Uterus (tissue), 4 donors: ENCODE measurements around the gene CALN1. TPM values are rescaled to one million over a fixed set of nuclear protein-coding genes. Genes with fewer than 3 reads are reported as not detected.

Source experiments
- DNase-seq, 2 donors: peaks; one replicate each; pipeline ENCODE4 v3.0.0-alpha.2; 2019 to 2020
- H3K27ac ChIP-seq, 2 donors: fragments of 200-600 bp; sonication (generic); 1 replicate in 1 of 2; 2 replicates in 1 of 2; pipeline ENCODE4 v1.5.1; 2016 to 2018
- H3K27me3 ChIP-seq, 2 donors: fragments of 200-600 bp; sonication (generic); one replicate each; pipeline ENCODE4 v1.5.1; 2018 to 2019; ENCODE audit warnings: control low read depth in 1 of 2
- H3K36me3 ChIP-seq, 2 donors: fragments of 200-600 bp; sonication (generic); one replicate each; pipeline ENCODE4 v1.5.1; 2019; ENCODE audit warnings: control low read depth in 1 of 2
- H3K4me1 ChIP-seq, 2 donors: fragments of 200-600 bp; sonication (generic); one replicate each; pipeline ENCODE4 v1.5.1; 2018 to 2019; ENCODE audit warnings: control low read depth in 1 of 2
- H3K4me3 ChIP-seq, 2 donors: fragments of 200-600 bp; sonication (generic); 1 replicate in 1 of 2; 2 replicates in 1 of 2; pipeline ENCODE4 v1.5.1; 2018 to 2019; ENCODE audit warnings: mild to moderate bottlenecking in 1 of 2
- H3K9me3 ChIP-seq, 2 donors: fragments of 200-600 bp; sonication (generic); one replicate each; pipeline ENCODE4 v1.5.1; 2019; ENCODE audit warnings: control low read depth in 1 of 2
- CTCF ChIP-seq, 4 experiments: fragments of 200-600 bp in 2 of 4; fragments of 450-650 bp in 2 of 4; sonication (generic) in 2 of 4; IDR thresholded peaks; one replicate each; pipeline ENCODE4 v1.5.1; 2016 to 2019; ENCODE audit warnings: antibody characterized with exemption in 4 of 4, mild to moderate bottlenecking in 2 of 4, moderate library complexity in 1 of 4
- POLR2A ChIP-seq, 2 donors: fragments of 450-650 bp; IDR thresholded peaks; one replicate each; pipeline ENCODE4 v1.6.1; 2016; ENCODE audit warnings: antibody characterized with exemption in 2 of 2, mild to moderate bottlenecking in 1 of 2, moderate library complexity in 1 of 2
- intact Hi-C: fragments of 100-400 bp; cut with DNase I; formaldehyde crosslinking; loops from one replicate; pipeline ENCODE4 v1.15.1; 2023; ENCODE audit warnings: low total_unique reads
- total RNA-seq, 4 donors: library from RNA; depleted of rRNA in 3 of 4; stranded (reverse); fragments of >200 nt in 3 of 4; gene quantifications; one replicate each; pipeline versions ENCODE4 v1.1.0 to v1.2.4, GENCODE V29; 2014 to 2023
- donor health status: DM: yes; HTN: yes; CAD: no.

Gene CALN1
- total RNA-seq, 4 donors from 2014 or later, result 0.49 to 2.3 (median 1.5) TPM; not detected in 1

- TF ChIP-seq CTCF (IDR thresholded peaks at IDR 0.05) (no peak), POLR2A (IDR thresholded peaks at IDR 0.05) (no peak)
- no peaks in the 10 kb centered on the region for H3K27me3 ChIP-seq
- H3K27ac ChIP-seq, result no peak overlapping the region
- H3K4me1 ChIP-seq, result no peaks in the 10 kb centered on the region
- H3K9me3 ChIP-seq, result peaks cover 0 to 4% of the 10 kb centered on the region in 2 donors
- DNase-seq, result no peak
- H3K4me3 ChIP-seq, result no peak overlapping the region
- intact Hi-C loops, result no loop called here
- H3K36me3 ChIP-seq, result no peaks in the 10 kb centered on the region
Observed at GRCh38 chr7:72003236-72003635, 408.9 kb downstream of the CALN1 start.

- no peaks in the 10 kb centered on the region for H3K36me3 ChIP-seq
- no peak overlapping the region for H3K27ac ChIP-seq
- no peak for DNase-seq
- peaks cover 0 to 4% of the 10 kb centered on the region in 2 donors for H3K9me3 ChIP-seq
- no peaks in the 10 kb centered on the region for H3K27me3 ChIP-seq
- no peak for TF ChIP-seq POLR2A (IDR thresholded peaks at IDR 0.05)
- no peak for TF ChIP-seq CTCF (IDR thresholded peaks at IDR 0.05)
- no peak overlapping the region for H3K4me3 ChIP-seq
- intact Hi-C loops, result no loop called here
- no peaks in the 10 kb centered on the region for H3K4me1 ChIP-seq
Observed at GRCh38 chr7:71996141-71996540, 416.0 kb downstream of the CALN1 start.

- Histone ChIP-seq H3K9me3 (peaks cover 0 to 4% of the 10 kb centered on the region in 2 donors), H3K27me3 (no peaks in the 10 kb centered on the region), H3K4me1 (no peaks in the 10 kb centered on the region), H3K36me3 (no peaks in the 10 kb centered on the region), H3K27ac (no peak overlapping the region), H3K4me3 (no peak overlapping the region)
- intact Hi-C loops, result no loop called here
- TF ChIP-seq POLR2A (IDR thresholded peaks at IDR 0.05) (no peak), CTCF (IDR thresholded peaks at IDR 0.05) (no peak)
- DNase-seq, result no peak
Observed at GRCh38 chr7:71995111-71995510, 417.0 kb downstream of the CALN1 start.

GRCh38 chr7:71991586-71991985, 420.6 kb downstream of the CALN1 start:
- H3K36me3 ChIP-seq, result no peaks in the 10 kb centered on the region
- no peaks in the 10 kb centered on the region for H3K27me3 ChIP-seq
- no peaks in the 10 kb centered on the region for H3K9me3 ChIP-seq
- TF ChIP-seq POLR2A (IDR thresholded peaks at IDR 0.05) (no peak), CTCF (IDR thresholded peaks at IDR 0.05) (no peak)
- intact Hi-C loops, result no loop called here
- H3K4me1 ChIP-seq, result no peaks in the 10 kb centered on the region
- no peak overlapping the region for H3K4me3 ChIP-seq
- H3K27ac ChIP-seq, result no peak overlapping the region
- DNase-seq, result no peak

- intact Hi-C loops, result no loop called here
Observed at GRCh38 chr7:71990138-71990462, 422.0 kb downstream of the CALN1 start.

More at GRCh38 chr7:71990138-71990462, 422.0 kb downstream of the CALN1 start:
- Histone ChIP-seq H3K9me3 (no peaks in the 10 kb centered on the region), H3K27me3 (no peaks in the 10 kb centered on the region), H3K36me3 (no peaks in the 10 kb centered on the region), H3K4me3 (no peak overlapping the region), H3K27ac (no peak overlapping the region), H3K4me1 (no peaks in the 10 kb centered on the region)
- TF ChIP-seq POLR2A (IDR thresholded peaks at IDR 0.05), result no peak
- no peak for TF ChIP-seq CTCF (IDR thresholded peaks at IDR 0.05)
- no peak for DNase-seq
